H1 (cell line): Measurements from ENCODE around the gene HLA-DQA1. TPM values are rescaled to one million over a fixed set of nuclear protein-coding genes. Genes with fewer than 3 reads are reported as not detected.

Experiments used
- CTCF ChIA-PET: fragments of 300-600 bp; sonication (Branson Sonifier 250); formaldehyde crosslinking; loops from one replicate; lab custom pipeline; 2021; ENCODE audit not compliant: partially characterized antibody; lab: Charles Lee
- POLR2A ChIA-PET: fragments of 300-600 bp; sonication (Branson Sonifier 250); formaldehyde crosslinking; loops from one replicate; lab custom pipeline; 2021; ENCODE audit warnings: inconsistent platforms; ENCODE audit not compliant: partially characterized antibody; lab: Charles Lee
- DNase-seq, 2 experiments: peaks; one replicate each; pipeline versions ENCODE4 v3.0.0 to v3.0.0-alpha.2; 2010 to 2022; ENCODE audit warnings: low spot score in 2 of 2, low read depth in 1 of 2, mixed read lengths in 1 of 2
- FAIRE-seq: peaks from 2 replicates; lab custom pipeline; 2011; peaks lifted over from hg19 to GRCh38; lab: Jason Lieb, UNC
- H2AFZ ChIP-seq: 2 replicates; pipeline ENCODE4 v1.8.1; 2012; ENCODE audit warnings: low read length, inconsistent platforms
- H2AK5ac ChIP-seq: 2 replicates; pipeline ENCODE4 v1.6.1; 2013; ENCODE audit warnings: low read depth, low read length
- H2BK120ac ChIP-seq: replicated peaks from 2 replicates; pipeline ENCODE3; 2013; ENCODE audit warnings: low read depth, low read length, inconsistent platforms
- H2BK12ac ChIP-seq: 2 replicates; pipeline ENCODE4 v1.6.1; 2013; ENCODE audit warnings: low read depth, low read length
- H2BK15ac ChIP-seq: 2 replicates; pipeline ENCODE4 v1.6.1; 2013; ENCODE audit warnings: low read length
- H2BK20ac ChIP-seq: 2 replicates; pipeline ENCODE4 v1.6.1; 2013; ENCODE audit warnings: low read length
- H2BK5ac ChIP-seq: 2 replicates; pipeline ENCODE4 v1.6.1; 2013; ENCODE audit warnings: low read depth, low read length
- H3K14ac ChIP-seq: 2 replicates; pipeline ENCODE4 v1.6.1; 2013; ENCODE audit warnings: inconsistent platforms; ENCODE audit not compliant: insufficient read length
- H3K18ac ChIP-seq: 2 replicates; pipeline ENCODE4 v1.6.1; 2013; ENCODE audit warnings: low read length; ENCODE audit errors: extremely low read depth
- H3K23ac ChIP-seq: 2 replicates; pipeline ENCODE4 v1.6.1; 2013; ENCODE audit warnings: inconsistent platforms; ENCODE audit not compliant: insufficient read length
- H3K23me2 ChIP-seq: 2 replicates; pipeline ENCODE4 v1.6.1; 2013; ENCODE audit warnings: low read depth, low read length
- H3K27ac ChIP-seq: 2 replicates; pipeline ENCODE4 v1.6.1; 2011; ENCODE audit warnings: low read depth, low read length, inconsistent platforms
- H3K27me3 ChIP-seq, 4 experiments: replicated peaks in 1 of 4; 1 replicate in 1 of 4; 2 replicates in 3 of 4; pipeline versions ENCODE4 v1.6.1 to v1.8.1; 2011 to 2013; ENCODE audit warnings: low read length in 3 of 4, mild to moderate bottlenecking in 3 of 4, inconsistent platforms in 2 of 4, mixed read lengths in 2 of 4, moderate library complexity in 1 of 4; ENCODE audit not compliant: control insufficient read depth in 3 of 4, insufficient read depth in 3 of 4; ENCODE audit errors: extremely low read depth in 1 of 4
- H3K36me3 ChIP-seq, 4 experiments: 2 replicates each; pipeline versions ENCODE4 v1.6.1 to v1.8.1; 2011 to 2013; ENCODE audit warnings: mild to moderate bottlenecking in 4 of 4, low read length in 3 of 4, moderate library complexity in 2 of 4, control low read depth in 1 of 4, inconsistent platforms in 1 of 4; ENCODE audit not compliant: insufficient read depth in 4 of 4, control insufficient read depth in 2 of 4
- H3K4ac ChIP-seq: replicated peaks from 2 replicates; pipeline ENCODE3; 2013; ENCODE audit warnings: low read length, low read depth, mixed read lengths, inconsistent platforms; ENCODE audit not compliant: insufficient read length
- H3K4me1 ChIP-seq, 4 experiments: replicated peaks in 1 of 4; 1 replicate in 1 of 4; 2 replicates in 3 of 4; pipeline versions ENCODE4 v1.6.1 to v1.8.1; 2011 to 2013; ENCODE audit warnings: low read length in 3 of 4, inconsistent platforms in 2 of 4, mixed read lengths in 1 of 4; ENCODE audit not compliant: insufficient read depth in 4 of 4, control insufficient read depth in 3 of 4
- H3K4me2 ChIP-seq, 2 experiments: 2 replicates each; pipeline versions ENCODE4 v1.6.1 to v1.8.1; 2011 to 2013; ENCODE audit warnings: low read depth in 2 of 2, low read length in 2 of 2, control low read depth in 1 of 2, inconsistent platforms in 1 of 2, mild to moderate bottlenecking in 1 of 2; ENCODE audit not compliant: insufficient read depth in 1 of 2
- H3K4me3 ChIP-seq, 4 experiments: fragments of 200-600, 300-600 bp in 1 of 4; sonication (generic), shearing (Covaris generic), sonication (Bioruptor Twin) in 1 of 4; 2 replicates each; pipeline versions ENCODE4 v1.5.1 to v1.8.1; 2011 to 2016; ENCODE audit warnings: low read length in 4 of 4, low read depth in 3 of 4, control low read depth in 2 of 4, inconsistent platforms in 2 of 4, mild to moderate bottlenecking in 2 of 4, mixed read lengths in 1 of 4, moderate library complexity in 1 of 4; ENCODE audit not compliant: insufficient read depth in 2 of 4; ENCODE audit errors: extremely low read depth in 1 of 4
- H3K56ac ChIP-seq: replicated peaks from 2 replicates; pipeline ENCODE3; 2013; ENCODE audit warnings: low read depth, mild to moderate bottlenecking, mixed read lengths, low read length, inconsistent platforms; ENCODE audit not compliant: insufficient read length
- H3K79me1 ChIP-seq: 2 replicates; pipeline ENCODE4 v1.6.1; 2013; ENCODE audit warnings: low read depth, low read length, control low read depth
- H3K79me2 ChIP-seq, 2 experiments: 2 replicates each; pipeline versions ENCODE4 v1.6.1 to v1.8.1; 2012 to 2013; ENCODE audit warnings: low read length in 2 of 2, mild to moderate bottlenecking in 2 of 2, inconsistent platforms in 1 of 2; ENCODE audit not compliant: insufficient read depth in 2 of 2, control insufficient read depth in 1 of 2
- H3K9ac ChIP-seq, 4 experiments: replicated peaks in 1 of 4; 1 replicate in 1 of 4; 2 replicates in 3 of 4; pipeline versions ENCODE4 v1.6.1 to v1.8.1; 2011 to 2013; ENCODE audit warnings: low read depth in 3 of 4, low read length in 3 of 4, control low read depth in 2 of 4, mild to moderate bottlenecking in 2 of 4, moderate library complexity in 2 of 4, inconsistent platforms in 1 of 4; ENCODE audit errors: extremely low read depth in 1 of 4
- H3K9me3 ChIP-seq, 2 experiments: 2 replicates each; pipeline versions ENCODE4 v1.6.1 to v1.8.1; 2012 to 2013; ENCODE audit warnings: mild to moderate bottlenecking in 2 of 2, moderate library complexity in 2 of 2, control low read depth in 1 of 2, inconsistent platforms in 1 of 2, low read depth in 1 of 2, low read length in 1 of 2, mixed read lengths in 1 of 2; ENCODE audit not compliant: insufficient read depth in 2 of 2
- H4K20me1 ChIP-seq, 2 experiments: replicated peaks in 1 of 2; 2 replicates each; pipeline versions ENCODE3 to v1.8.1; 2011 to 2013; ENCODE audit warnings: inconsistent platforms in 2 of 2, low read length in 2 of 2, mild to moderate bottlenecking in 1 of 2; ENCODE audit not compliant: insufficient read depth in 2 of 2, control insufficient read depth in 1 of 2
- H4K5ac ChIP-seq: 2 replicates; pipeline ENCODE4 v1.6.1; 2013; ENCODE audit warnings: low read length, low read depth, mixed read lengths, inconsistent platforms; ENCODE audit not compliant: insufficient read length
- H4K8ac ChIP-seq: 2 replicates; pipeline ENCODE4 v1.8.0; 2013; ENCODE audit warnings: mild to moderate bottlenecking, moderate library complexity, low read length, inconsistent platforms; ENCODE audit not compliant: insufficient read depth; ENCODE audit errors: extremely low read depth
- H4K91ac ChIP-seq: replicated peaks from 2 replicates; pipeline ENCODE3; 2013; ENCODE audit warnings: low read length, mixed read lengths, inconsistent platforms; ENCODE audit not compliant: insufficient read length
- CBX8 ChIP-seq: fragments of 300-800, 300-1000 bp; sonication (generic); IDR thresholded peaks from 2 replicates; pipeline ENCODE4 v1.7.1; 2016; ENCODE audit warnings: low read depth, low read length, borderline replicate concordance
- WGBS, 2 experiments: shearing (Covaris generic) in 1 of 2; methylation state at CpG; one replicate each; pipeline versions ENCODE4 v1.1.6 to v1.1.7; 2013 to 2015; ENCODE audit warnings: low lambda C conversion rate in 2 of 2, mixed read lengths in 2 of 2, inconsistent platforms in 1 of 2, low coverage in 1 of 2, missing lambda C conversion rate in 1 of 2; ENCODE audit not compliant: insufficient replicate concordance in 2 of 2, insufficient coverage in 1 of 2, insufficient read length in 1 of 2; ENCODE audit errors: extremely low coverage in 1 of 2, missing lambda C conversion rate in 1 of 2; 5-methylcytosine and 5-hydroxymethylcytosine counted together
- polyA plus RNA-seq, 7 experiments: library from polyadenylated mRNA; depleted of rRNA in 3 of 7; stranded (reverse) in 5 of 7; unstranded in 2 of 7; fragments of >200 nt in 5 of 7; fragments of 200-250 nt in 2 of 7; gene quantifications; 1 replicate in 5 of 7; 2 replicates in 1 of 7; 4 replicates in 1 of 7; pipeline versions ENCODE4 v1.2.1 to v1.2.3, GENCODE V29; 2011 to 2013; ENCODE audit warnings: missing spikeins in 2 of 7, mixed read lengths in 2 of 7
- total RNA-seq: library from RNA; stranded (reverse); fragmentation: NEBNext Ultra II Directional; extraction: Animal tissue kit (Norgen Biotek cat#: 25700); gene quantifications from 2 replicates; pipeline ENCODE4 v1.2.1, GENCODE V29; 2021

Gene HLA-DQA1
- total and polyA plus RNA-seq, 2 of the 8 experiments (the other 6 are each of a cell fraction or from before 2014, with no cell fraction given) = 0.12 TPM; not detected in 1

DNA sequence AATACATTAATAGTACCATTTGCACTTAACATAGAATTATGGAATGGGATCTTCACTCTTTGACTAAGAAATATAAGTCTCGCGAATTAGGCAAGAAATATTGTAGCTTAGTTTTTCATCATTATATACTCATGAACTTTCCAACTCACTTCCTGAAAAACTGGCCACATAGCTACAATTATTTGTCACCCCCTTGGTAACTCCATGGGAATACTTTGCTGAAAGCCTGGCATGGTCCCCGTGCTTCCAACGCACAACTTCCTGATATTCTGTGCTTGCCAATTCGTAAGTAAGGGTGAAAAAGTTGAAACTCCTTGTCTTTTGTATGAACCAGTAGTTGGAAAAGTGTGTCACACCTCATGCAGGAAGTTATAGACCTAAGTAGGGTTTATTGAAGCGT, 23.7 kb upstream of the HLA-DQA1 start:
- H2AFZ ChIP-seq = no peak overlapping the region
- H3K18ac ChIP-seq = no peak overlapping the region
- no peaks in the 10 kb centered on the region for H3K27me3 ChIP-seq
- no peaks in the 10 kb centered on the region for H3K79me2 ChIP-seq
- no peaks in the 10 kb centered on the region for H3K36me3 ChIP-seq
- no peaks in the 10 kb centered on the region; a peak in 1 of 7 replicates for H3K4me1 ChIP-seq
- no peak overlapping the region for H3K27ac ChIP-seq
- CTCF ChIA-PET = no interaction called here
- no peaks in the 10 kb centered on the region for H4K20me1 ChIP-seq
- TF ChIP-seq CBX8 = no peak
- no peak overlapping the region for H2AK5ac ChIP-seq
- no peaks in the 10 kb centered on the region for H3K23me2 ChIP-seq
- no peak overlapping the region for H2BK12ac ChIP-seq
- H4K91ac ChIP-seq = no peak overlapping the region
- H3K4me2 ChIP-seq = no peak overlapping the region
- no peaks in the 10 kb centered on the region for H3K9me3 ChIP-seq
- no peak overlapping the region for H3K14ac ChIP-seq
- no peaks in the 10 kb centered on the region for H3K79me1 ChIP-seq
- H2BK15ac ChIP-seq = no peak overlapping the region
- no peak overlapping the region for H2BK120ac ChIP-seq
- 47% methylated on average over 6 of the region's 6 CpGs; no CpG with 5 or more reads in 1 of the 2 experiments for WGBS, 2 experiments
- DNase-seq = no peak
- POLR2A ChIA-PET = no interaction called here
- H4K8ac ChIP-seq = no peak overlapping the region
- H3K4me3 ChIP-seq = no peak overlapping the region
- H2BK20ac ChIP-seq = no peak overlapping the region
- no peak for FAIRE-seq
- no peak overlapping the region for H2BK5ac ChIP-seq
- no peak overlapping the region for H3K23ac ChIP-seq
- no peak overlapping the region for H4K5ac ChIP-seq
- no peak overlapping the region for H3K9ac ChIP-seq
- no peak overlapping the region for H3K4ac ChIP-seq
- H3K56ac ChIP-seq = no peak overlapping the region
